Mesendoderm (in vitro differentiated cells): Measurements from ENCODE around the gene RASGRF1.
A peak's percentile ranks its signal among the peaks of the same experiment; 100 is the strongest.

ENCODE experiments used
- DNase-seq: peaks from one replicate; pipeline ENCODE4 v3.0.0; 2013
- H2AK5ac ChIP-seq: 2 replicates; pipeline ENCODE4 v1.6.1; 2013; ENCODE audit warnings: low read length, inconsistent platforms
- H2BK120ac ChIP-seq: 2 replicates; pipeline ENCODE4 v1.6.1; 2013; ENCODE audit warnings: low read depth, mild to moderate bottlenecking, low read length, moderate library complexity, mixed read lengths
- H2BK15ac ChIP-seq: replicated peaks from 2 replicates; pipeline ENCODE4 v1.6.1; 2013; ENCODE audit warnings: low read depth, mild to moderate bottlenecking, moderate library complexity
- H2BK5ac ChIP-seq: 2 replicates; pipeline ENCODE4 v1.6.1; 2013; ENCODE audit warnings: low read length, inconsistent platforms
- H3K18ac ChIP-seq: 2 replicates; pipeline ENCODE4 v1.6.1; 2013; ENCODE audit warnings: mild to moderate bottlenecking, low read length, mixed read lengths
- H3K23ac ChIP-seq: one replicate; pipeline ENCODE4 v1.6.1; 2013; ENCODE audit warnings: low read length
- H3K27ac ChIP-seq: 2 replicates; pipeline ENCODE4 v1.5.1; 2013; ENCODE audit warnings: low read depth, mild to moderate bottlenecking, inconsistent platforms, low read length, moderate library complexity
- H3K27me3 ChIP-seq: 2 replicates; pipeline ENCODE4 v1.6.1; 2013; ENCODE audit warnings: low read length, control low read depth, mild to moderate bottlenecking, inconsistent platforms; ENCODE audit not compliant: insufficient read depth, poor library complexity
- H3K36me3 ChIP-seq: 2 replicates; pipeline ENCODE4 v1.6.1; 2013; ENCODE audit warnings: low read length, inconsistent platforms; ENCODE audit not compliant: control insufficient read depth, insufficient read depth
- H3K4ac ChIP-seq: one replicate; pipeline ENCODE4 v1.6.1; 2013; ENCODE audit warnings: low read depth, mild to moderate bottlenecking, low read length, moderate library complexity
- H3K4me1 ChIP-seq: 2 replicates; pipeline ENCODE4 v1.6.1; 2013; ENCODE audit warnings: low read depth, low read length, inconsistent platforms; ENCODE audit not compliant: control insufficient read depth
- H3K4me2 ChIP-seq: 2 replicates; pipeline ENCODE4 v1.6.1; 2013; ENCODE audit warnings: low read length
- H3K4me3 ChIP-seq: 2 replicates; pipeline ENCODE4 v1.5.1; 2013; ENCODE audit warnings: mild to moderate bottlenecking, low read length
- H3K56ac ChIP-seq: one replicate; pipeline ENCODE4 v1.6.1; 2013; ENCODE audit warnings: low read length
- H3K79me1 ChIP-seq: 2 replicates; pipeline ENCODE4 v1.6.1; 2013; ENCODE audit warnings: low read length, inconsistent platforms
- H3K79me2 ChIP-seq: 2 replicates; pipeline ENCODE4 v1.6.1; 2013; ENCODE audit warnings: mild to moderate bottlenecking, low read length; ENCODE audit not compliant: control insufficient read depth, insufficient read depth
- H3K9ac ChIP-seq: 2 replicates; pipeline ENCODE4 v1.6.1; 2013; ENCODE audit warnings: low read length, inconsistent platforms
- H4K5ac ChIP-seq: one replicate; pipeline ENCODE4 v1.6.1; 2013; ENCODE audit warnings: low read length
- H4K8ac ChIP-seq: one replicate; pipeline ENCODE4 v1.6.1; 2013; ENCODE audit warnings: low read depth, mild to moderate bottlenecking, control low read depth, low read length, moderate library complexity
- WGBS: extraction: QIAGEN DNeasy Blood & Tissue Kit; methylation state at CpG from one replicate; pipeline ENCODE4 v1.1.7; 2013; ENCODE audit warnings: low lambda C conversion rate, missing lambda C conversion rate; ENCODE audit not compliant: insufficient coverage; ENCODE audit errors: extremely low coverage; 5-methylcytosine and 5-hydroxymethylcytosine counted together

RASGRF1 gene

DNA sequence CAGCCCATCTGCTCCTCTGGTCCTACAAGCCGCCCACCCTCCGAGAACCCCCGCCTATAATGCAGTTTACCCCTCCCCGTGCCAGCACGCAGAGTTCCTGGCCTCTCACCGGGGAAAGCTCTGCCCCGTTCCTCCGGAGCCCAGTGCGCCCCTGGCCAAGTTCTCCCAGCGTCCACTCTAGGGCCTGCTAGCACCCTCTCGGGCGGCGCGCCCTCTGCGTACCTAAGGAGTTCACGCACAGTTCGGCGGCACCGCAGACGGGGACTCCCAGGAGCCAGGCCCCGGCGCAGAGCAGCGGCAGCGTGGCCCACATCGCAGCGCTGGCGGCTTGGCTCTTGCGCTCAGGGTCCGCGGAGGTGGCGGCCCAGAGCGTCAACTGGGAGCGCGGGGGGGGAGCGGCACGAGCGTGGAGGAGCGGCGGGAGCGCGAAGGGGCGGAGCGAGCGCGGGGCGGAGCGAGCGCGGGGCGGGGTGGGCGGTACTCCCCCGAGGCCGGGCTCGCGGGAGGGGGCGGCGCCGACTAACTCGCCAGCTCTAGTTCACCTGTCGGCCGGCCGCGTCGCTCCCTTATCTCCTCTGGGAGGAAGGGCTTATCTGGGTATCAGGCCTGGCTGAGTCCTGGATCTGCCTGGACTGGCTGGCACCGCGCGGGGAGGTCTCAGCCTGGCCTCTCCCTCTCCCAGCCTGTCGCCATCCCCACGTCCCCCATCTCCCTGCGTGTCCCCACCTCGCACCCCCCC lies 145.7 kb downstream of the RASGRF1 start, which contains the start of gene CTSH:
Gene CTSH (minus strand): TSS at position 378 of the 739 bp plus-strand sequence. CDS start 65 bp downstream, at position 313.
- Histone ChIP-seq H3K79me1 (no peaks in the 10 kb centered on the region), H3K4me1 (no peaks in the 10 kb centered on the region), H3K27ac (no peak within 1 kb of the TSS), H3K4me2 (peak within 1 kb of the TSS; percentile 85), H3K79me2 (no peaks in the 10 kb centered on the region), H3K36me3 (no peaks in the 10 kb centered on the region), H4K8ac (no peak within 1 kb of the TSS), H3K4me3 (peak within 1 kb of the TSS; percentile 15), H3K18ac (no peak within 1 kb of the TSS), H3K27me3 (no peaks in the 10 kb centered on the region), H2BK5ac (no peak within 1 kb of the TSS), H3K9ac (peak within 1 kb of the TSS; percentile 85), H2BK120ac (no peak within 1 kb of the TSS), H2AK5ac (peak within 1 kb of the TSS; percentile 27), H3K23ac (no peak within 1 kb of the TSS), H3K4ac (no peak within 1 kb of the TSS), H4K5ac (no peak within 1 kb of the TSS), H2BK15ac (no peak within 1 kb of the TSS), H3K56ac (peak within 1 kb of the TSS; percentile 87)
- no CpG with 5 or more reads among the region's 71 CpGs for WGBS
- peak; percentile 94 for DNase-seq

DNA sequence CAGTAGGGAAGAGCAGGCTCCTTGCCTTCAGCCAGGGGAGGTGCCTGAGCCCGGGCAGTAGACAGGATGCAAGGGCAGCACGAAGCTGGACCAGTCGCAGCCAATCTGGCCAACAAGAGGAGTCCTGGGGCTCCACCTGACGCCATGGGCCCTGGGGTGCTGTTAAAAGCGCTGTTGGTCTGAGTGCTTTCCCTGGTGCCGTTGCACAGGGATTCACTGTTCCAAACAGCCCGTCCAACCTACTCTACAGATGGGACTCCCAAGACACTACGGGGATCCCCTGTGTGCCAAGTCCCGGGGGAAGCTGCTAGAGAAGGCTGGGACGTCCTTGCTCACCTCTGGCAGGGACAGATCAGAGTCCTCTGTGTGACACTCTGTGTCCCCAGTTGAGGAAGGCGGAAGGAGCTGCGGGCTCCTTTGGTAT lies 146.4 kb downstream of the RASGRF1 start:
- Histone ChIP-seq H3K79me1 (no peaks in the 10 kb centered on the region), H2BK5ac (no peak overlapping the region), H4K5ac (no peak overlapping the region), H3K23ac (no peak overlapping the region), H3K4ac (no peak overlapping the region), H2AK5ac (no peak overlapping the region), H2BK15ac (no peak overlapping the region), H4K8ac (no peak overlapping the region), H3K27me3 (no peaks in the 10 kb centered on the region), H3K4me2 (peak overlapping the region; percentile 85), H3K9ac (peak overlapping the region; percentile 85), H3K27ac (no peak overlapping the region), H3K56ac (peak overlapping the region; percentile 87), H3K4me3 (no peak overlapping the region), H2BK120ac (no peak overlapping the region), H3K4me1 (no peaks in the 10 kb centered on the region), H3K79me2 (no peaks in the 10 kb centered on the region), H3K36me3 (no peaks in the 10 kb centered on the region), H3K18ac (no peak overlapping the region)
- WGBS = no CpG with 5 or more reads among the region's 12 CpGs
- peak; percentile 18 for DNase-seq

DNA sequence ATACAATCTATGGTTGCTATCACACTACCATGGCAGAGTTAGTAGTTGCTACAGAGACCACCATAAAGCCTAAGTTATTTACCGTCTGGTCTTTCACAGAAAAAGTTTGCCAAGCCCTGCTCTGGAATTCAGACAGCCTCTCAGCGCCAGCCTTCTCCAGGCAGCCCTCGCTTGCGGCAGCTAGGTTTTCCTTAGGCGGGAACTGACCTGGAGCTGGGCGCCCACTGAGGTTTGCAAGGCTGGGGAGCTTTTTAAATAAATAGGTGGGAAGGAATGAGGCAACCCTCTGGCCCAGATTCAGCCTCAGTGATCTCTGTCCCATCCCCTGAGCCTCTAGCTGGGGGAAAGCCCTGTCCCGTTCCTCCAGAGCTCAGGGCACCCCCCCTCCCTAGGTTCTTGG lies 146.9 kb downstream of the RASGRF1 start:
- WGBS = no CpG with 5 or more reads among the region's 7 CpGs
- no peak overlapping the region for H3K27ac ChIP-seq
- peak; percentile 23 for DNase-seq

DNA sequence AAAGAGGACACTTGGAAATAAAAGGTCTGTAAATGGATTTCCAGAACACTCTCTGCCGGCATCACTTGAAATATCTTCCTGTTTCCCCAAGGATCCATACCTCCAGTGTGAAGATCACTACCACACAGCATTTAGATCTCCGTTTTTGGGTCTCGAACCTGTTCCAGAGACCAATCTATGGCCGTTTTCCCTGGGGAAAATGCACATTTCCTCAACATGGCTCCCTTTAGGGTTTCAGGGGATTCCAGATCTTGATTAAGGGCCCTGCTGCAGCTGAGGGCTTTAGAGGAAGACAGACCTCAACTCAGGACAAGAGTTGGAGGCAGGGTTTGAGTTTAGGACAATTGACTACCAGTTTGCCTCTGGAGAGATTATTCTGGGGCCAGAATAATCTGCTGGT lies 147.8 kb downstream of the RASGRF1 start:
- H4K5ac ChIP-seq = no peak overlapping the region
- no peak for DNase-seq
- H3K27ac ChIP-seq = no peak overlapping the region
- H3K56ac ChIP-seq = no peak overlapping the region
- H4K8ac ChIP-seq = no peak overlapping the region
- no peak overlapping the region for H2BK120ac ChIP-seq
- no peaks in the 10 kb centered on the region for H3K4me1 ChIP-seq
- H3K36me3 ChIP-seq = no peaks in the 10 kb centered on the region
- H2BK15ac ChIP-seq = no peak overlapping the region
- H2BK5ac ChIP-seq = no peak overlapping the region
- H3K4ac ChIP-seq = no peak overlapping the region
- H3K27me3 ChIP-seq = no peaks in the 10 kb centered on the region
- H3K23ac ChIP-seq = no peak overlapping the region
- H2AK5ac ChIP-seq = no peak overlapping the region
- no peak overlapping the region for H3K4me2 ChIP-seq
- no peaks in the 10 kb centered on the region for H3K79me1 ChIP-seq
- no CpG with 5 or more reads among the region's 4 CpGs for WGBS
- H3K9ac ChIP-seq = no peak overlapping the region
- no peaks in the 10 kb centered on the region for H3K79me2 ChIP-seq
- no peak overlapping the region for H3K4me3 ChIP-seq
- no peak overlapping the region for H3K18ac ChIP-seq

More for the DNA sequence above, 146.9 kb downstream of the RASGRF1 start:
- no peak overlapping the region for H3K4me3 ChIP-seq
- no peaks in the 10 kb centered on the region for H3K27me3 ChIP-seq
- no peak overlapping the region for H3K4ac ChIP-seq
- H4K8ac ChIP-seq = no peak overlapping the region
- no peak overlapping the region for H2AK5ac ChIP-seq
- no peaks in the 10 kb centered on the region for H3K36me3 ChIP-seq
- no peak overlapping the region for H4K5ac ChIP-seq
- no peak overlapping the region for H3K23ac ChIP-seq
- no peak overlapping the region for H2BK15ac ChIP-seq
- H3K79me1 ChIP-seq = no peaks in the 10 kb centered on the region
- H2BK120ac ChIP-seq = no peak overlapping the region
- no peaks in the 10 kb centered on the region for H3K4me1 ChIP-seq
- H3K4me2 ChIP-seq = no peak overlapping the region
- no peak overlapping the region for H3K9ac ChIP-seq
- no peaks in the 10 kb centered on the region for H3K79me2 ChIP-seq
- peak overlapping the region; percentile 87 for H3K56ac ChIP-seq
- no peak overlapping the region for H2BK5ac ChIP-seq
- no peak overlapping the region for H3K18ac ChIP-seq

DNA sequence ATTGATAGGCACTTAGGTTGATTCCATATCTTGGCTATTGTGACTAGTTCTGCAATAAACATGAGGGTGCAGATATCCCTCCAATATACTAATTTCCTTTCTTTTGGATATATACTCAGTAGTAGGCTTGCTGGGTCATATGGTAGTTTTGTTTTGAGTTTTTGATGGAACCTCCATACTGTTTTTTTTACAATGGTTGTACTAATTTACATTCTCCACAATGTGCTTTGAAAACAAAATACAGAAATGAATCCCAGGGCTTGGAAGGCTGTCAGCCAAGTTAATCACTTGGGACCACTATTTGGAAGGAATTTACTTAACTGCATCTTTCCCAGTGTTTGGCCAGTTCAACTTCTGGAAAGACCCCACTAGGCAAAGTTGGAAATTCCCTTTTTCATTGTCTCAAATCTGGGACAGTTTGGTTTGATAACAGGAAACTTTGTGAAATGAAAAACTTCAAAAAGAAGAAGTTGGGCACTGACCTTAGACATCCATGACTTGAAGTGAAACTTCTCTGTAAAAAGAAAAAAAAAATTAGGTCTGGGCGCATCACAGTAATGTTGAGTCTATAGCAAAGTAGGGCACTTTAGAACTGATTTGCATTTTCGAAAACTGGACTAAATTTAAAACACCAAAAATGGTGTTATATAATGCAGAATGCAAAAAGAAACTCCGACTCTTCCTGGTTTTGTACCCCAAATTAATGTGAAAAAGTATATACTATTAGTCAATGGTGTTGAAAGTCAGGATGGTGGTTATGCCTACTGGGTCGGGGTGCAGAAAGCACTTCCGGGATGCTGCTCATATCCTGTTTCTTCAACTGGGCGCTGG lies 151.7 kb downstream of the RASGRF1 start:
- no CpG with 5 or more reads among the region's 6 CpGs for whole genome bisulfite sequencing

More for the DNA sequence above, 151.7 kb downstream of the RASGRF1 start:
- no peak overlapping the region for H3K4ac ChIP-seq
- H3K27ac ChIP-seq = no peak overlapping the region
- no peaks in the 10 kb centered on the region for H3K36me3 ChIP-seq
- no peak overlapping the region for H2BK120ac ChIP-seq
- H3K23ac ChIP-seq = no peak overlapping the region
- H3K79me1 ChIP-seq = no peaks in the 10 kb centered on the region
- no peak overlapping the region for H3K56ac ChIP-seq
- H4K8ac ChIP-seq = no peak overlapping the region
- no peak overlapping the region for H2BK5ac ChIP-seq
- no peak overlapping the region for H2BK15ac ChIP-seq
- no peak for DNase-seq
- no peaks in the 10 kb centered on the region for H3K27me3 ChIP-seq
- no peak overlapping the region for H3K4me2 ChIP-seq
- no peak overlapping the region for H4K5ac ChIP-seq
- no peak overlapping the region for H3K9ac ChIP-seq
- no peaks in the 10 kb centered on the region for H3K4me1 ChIP-seq
- no peak overlapping the region for H3K4me3 ChIP-seq
- H3K18ac ChIP-seq = no peak overlapping the region
- no peak overlapping the region for H2AK5ac ChIP-seq
- no peaks in the 10 kb centered on the region for H3K79me2 ChIP-seq
